Hematopoietic multipotent progenitor cell treated with erythropoietin and hydrocortisone succinate and interleukin-3 and kit ligand, for 15 days (in vitro differentiated cells): ENCODE results near the gene DDIT3.
A peak's percentile ranks its signal among the peaks of the same experiment; 100 is the strongest.
"Not testable (repeated sequence)": the region's sequence is repeated elsewhere in the genome, so short reads cannot be mapped to it uniquely, and the experiment has no call there.

ENCODE experiments used
- DNase-seq: peaks from one replicate; pipeline ENCODE4 v3.0.0-alpha.2; 2015; ENCODE audit warnings: low spot score

The DDIT3 gene, protein sequence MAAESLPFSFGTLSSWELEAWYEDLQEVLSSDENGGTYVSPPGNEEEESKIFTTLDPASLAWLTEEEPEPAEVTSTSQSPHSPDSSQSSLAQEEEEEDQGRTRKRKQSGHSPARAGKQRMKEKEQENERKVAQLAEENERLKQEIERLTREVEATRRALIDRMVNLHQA

GRCh38 chr12:57520053-57520818 is at the start of gene DDIT3:
DDIT3 (minus strand) TSS chr12:57520514; CDS start chr12:57517406, 3,108 bp downstream.
- peak; percentile 99 for DNase-seq

GRCh38 chr12:57569858-57570257 is 49.5 kb upstream of the DDIT3 start:
- no peak for DNase-seq

DNA sequence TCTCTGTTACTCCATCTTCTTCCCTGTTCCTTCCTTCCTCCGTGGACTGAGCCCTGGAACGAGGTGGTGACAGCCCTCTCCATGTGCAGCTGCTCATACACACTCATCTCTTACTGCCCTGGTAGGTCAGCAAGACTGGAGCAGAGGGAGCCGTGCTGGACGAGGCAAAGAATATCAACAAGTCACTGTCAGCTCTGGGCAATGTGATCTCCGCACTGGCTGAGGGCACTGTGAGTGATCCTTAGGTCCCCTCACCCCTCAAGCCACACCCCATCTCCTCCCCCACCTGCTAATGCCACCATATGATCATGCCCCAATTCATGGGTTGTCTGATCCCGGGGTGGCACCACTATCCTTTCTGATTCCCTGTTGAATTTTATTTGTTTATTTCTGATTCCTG is 48.5 kb upstream of the DDIT3 start:
- no peak for DNase-seq

GRCh38 chr12:57564178-57564740 is 43.9 kb upstream of the DDIT3 start:
- no peak for DNase-seq

DNA sequence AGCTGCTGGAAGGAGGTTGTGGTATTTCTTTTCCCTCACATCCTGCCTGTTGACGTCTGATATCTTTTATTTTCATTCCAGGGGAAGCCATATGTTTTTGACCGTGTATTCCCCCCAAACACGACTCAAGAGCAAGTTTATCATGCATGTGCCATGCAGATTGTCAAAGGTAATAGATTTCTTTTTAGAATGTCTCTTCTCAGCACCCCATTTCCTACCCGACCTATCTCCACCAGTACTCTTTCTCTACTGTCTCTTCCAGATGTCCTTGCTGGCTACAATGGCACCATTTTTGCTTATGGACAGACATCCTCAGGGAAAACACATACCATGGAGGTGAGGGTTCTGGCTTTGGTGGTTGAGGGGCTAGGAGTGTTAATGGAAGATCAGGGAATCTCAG is 43.0 kb upstream of the DDIT3 start:
- no peak for DNase-seq

DNA sequence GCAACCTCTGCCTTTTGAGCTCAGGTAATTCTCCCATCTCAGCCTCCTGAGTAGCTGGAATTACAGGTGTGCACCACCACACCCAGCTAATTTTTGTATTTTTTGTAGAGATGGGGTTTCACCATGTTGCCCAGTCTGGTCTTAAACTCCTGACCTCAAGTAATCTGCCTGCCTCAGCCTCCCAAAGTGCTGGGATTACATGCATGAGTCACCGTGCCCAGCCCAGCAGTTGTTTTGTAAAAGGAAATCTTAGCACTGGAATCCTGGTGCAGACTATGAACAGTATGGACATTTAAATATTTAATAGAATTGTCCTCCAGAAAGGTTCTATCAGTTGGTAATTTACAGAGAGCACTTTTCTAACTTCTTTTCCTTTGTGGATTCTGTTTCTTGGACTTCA is 40.8 kb upstream of the DDIT3 start:
- not testable (repeated sequence) for DNase-seq

GRCh38 chr12:57560516-57560915 is 40.2 kb upstream of the DDIT3 start:
- DNase-seq, result no peak

GRCh38 chr12:57558864-57559263 is 38.5 kb upstream of the DDIT3 start:
- DNase-seq, result no peak

- DNase-seq, result no peak
Observed at GRCh38 chr12:57554897-57555296, 34.6 kb upstream of the DDIT3 start.

GRCh38 chr12:57554453-57554852 is 34.1 kb upstream of the DDIT3 start:
- no peak for DNase-seq

GRCh38 chr12:57553343-57554202 is 33.3 kb upstream of the DDIT3 start:
- no peak for DNase-seq

GRCh38 chr12:57552835-57553313 is 32.6 kb upstream of the DDIT3 start:
- peak; percentile 48 for DNase-seq

GRCh38 chr12:57552306-57552651 is 32.0 kb upstream of the DDIT3 start:
- DNase-seq, result peak; percentile 50

- DNase-seq, result no peak
Observed at GRCh38 chr12:57551637-57552305, 31.5 kb upstream of the DDIT3 start.

GRCh38 chr12:57550641-57551549 is 30.6 kb upstream of the DDIT3 start:
- DNase-seq, result no peak

GRCh38 chr12:57549909-57550640 is 29.8 kb upstream of the DDIT3 start, which contains the start of gene KIF5A:
KIF5A (plus strand) TSS chr12:57550044; CDS start chr12:57550272, 228 bp downstream.
- peak; percentile 63 for DNase-seq

GRCh38 chr12:57549203-57549908 is 29.0 kb upstream of the DDIT3 start:
- DNase-seq, result no peak

- DNase-seq, result no peak
Observed at GRCh38 chr12:57548488-57548887, 28.2 kb upstream of the DDIT3 start.

DNA sequence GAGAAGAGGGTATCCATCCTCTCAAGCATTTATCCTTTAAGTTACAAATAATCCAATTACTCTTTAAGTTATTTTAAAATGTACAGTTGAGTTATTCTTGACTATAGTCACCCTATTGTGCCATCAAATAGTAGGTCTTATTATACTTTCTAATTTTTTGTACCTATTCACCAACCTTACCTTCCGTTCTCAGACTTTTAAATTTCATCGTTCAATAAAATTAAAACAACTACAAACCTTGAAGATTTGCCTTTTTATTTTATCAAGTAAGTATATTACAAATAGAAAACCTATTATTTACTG is 27.6 kb upstream of the DDIT3 start:
- no peak for DNase-seq
